ENCODE results near the gene CTXN2.

- TF ChIP-seq, protein P1, sequence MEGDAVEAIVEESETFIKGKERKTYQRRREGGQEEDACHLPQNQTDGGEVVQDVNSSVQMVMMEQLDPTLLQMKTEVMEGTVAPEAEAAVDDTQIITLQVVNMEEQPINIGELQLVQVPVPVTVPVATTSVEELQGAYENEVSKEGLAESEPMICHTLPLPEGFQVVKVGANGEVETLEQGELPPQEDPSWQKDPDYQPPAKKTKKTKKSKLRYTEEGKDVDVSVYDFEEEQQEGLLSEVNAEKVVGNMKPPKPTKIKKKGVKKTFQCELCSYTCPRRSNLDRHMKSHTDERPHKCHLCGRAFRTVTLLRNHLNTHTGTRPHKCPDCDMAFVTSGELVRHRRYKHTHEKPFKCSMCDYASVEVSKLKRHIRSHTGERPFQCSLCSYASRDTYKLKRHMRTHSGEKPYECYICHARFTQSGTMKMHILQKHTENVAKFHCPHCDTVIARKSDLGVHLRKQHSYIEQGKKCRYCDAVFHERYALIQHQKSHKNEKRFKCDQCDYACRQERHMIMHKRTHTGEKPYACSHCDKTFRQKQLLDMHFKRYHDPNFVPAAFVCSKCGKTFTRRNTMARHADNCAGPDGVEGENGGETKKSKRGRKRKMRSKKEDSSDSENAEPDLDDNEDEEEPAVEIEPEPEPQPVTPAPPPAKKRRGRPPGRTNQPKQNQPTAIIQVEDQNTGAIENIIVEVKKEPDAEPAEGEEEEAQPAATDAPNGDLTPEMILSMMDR (IDR thresholded peaks at IDR 0.05 in 2 of 3, conservative IDR thresholded peaks at IDR 0.05 in 1 of 3; ENCODE audit: control insufficient read depth in 2 of 3, extremely low read depth in 1 of 3, insufficient read depth in 1 of 3, low read depth in 3 of 3, low read length in 3 of 3), result no peak
- TF ChIP-seq MEF2A (IDR thresholded peaks at IDR 0.05; ENCODE audit: insufficient read depth, low read depth, low read length) (no peak), POLR2AphosphoS5 (IDR thresholded peaks at IDR 0.05; ENCODE audit: low read length) (no peak), EZH2 (IDR thresholded peaks at IDR 0.05; ENCODE audit: borderline replicate concordance, control insufficient read depth, low read depth, low read length) (no peak), RELA (IDR thresholded peaks at IDR 0.05; ENCODE audit: borderline replicate concordance, partially characterized antibody) (no peak), CHD4 (IDR thresholded peaks at IDR 0.05) (no peak), RCOR1 (conservative IDR thresholded peaks at IDR 0.05; ENCODE audit: low read depth, low read length) (no peak), BHLHE40 (IDR thresholded peaks at IDR 0.05; ENCODE audit: borderline replicate concordance in 1 of 2, low read depth in 2 of 2, low read length in 1 of 2) (no peak), RUNX3 (IDR thresholded peaks at IDR 0.05; ENCODE audit: low read length) (no peak), IRF3 (IDR thresholded peaks at IDR 0.05) (no peak), SREBF2 (IDR thresholded peaks at IDR 0.05; ENCODE audit: low read length) (no peak)
- TF ChIP-seq, protein P2, sequence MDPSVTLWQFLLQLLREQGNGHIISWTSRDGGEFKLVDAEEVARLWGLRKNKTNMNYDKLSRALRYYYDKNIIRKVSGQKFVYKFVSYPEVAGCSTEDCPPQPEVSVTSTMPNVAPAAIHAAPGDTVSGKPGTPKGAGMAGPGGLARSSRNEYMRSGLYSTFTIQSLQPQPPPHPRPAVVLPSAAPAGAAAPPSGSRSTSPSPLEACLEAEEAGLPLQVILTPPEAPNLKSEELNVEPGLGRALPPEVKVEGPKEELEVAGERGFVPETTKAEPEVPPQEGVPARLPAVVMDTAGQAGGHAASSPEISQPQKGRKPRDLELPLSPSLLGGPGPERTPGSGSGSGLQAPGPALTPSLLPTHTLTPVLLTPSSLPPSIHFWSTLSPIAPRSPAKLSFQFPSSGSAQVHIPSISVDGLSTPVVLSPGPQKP (IDR thresholded peaks at IDR 0.05; ENCODE audit: low read depth, low read length), result no peak
Measured at GRCh38 chr15:48182749-48183148, 8.7 kb upstream of the CTXN2 start.
